HTERT RPE-1 (cell line): ENCODE results near the gene PC.

Experiments
- in situ Hi-C: fragments of 300-500 bp; cut with MboI; formaldehyde crosslinking; loops from 4 replicates; pipeline ENCODE4 v1.14.3; 2020; ENCODE audit warnings: low sequenced_read_pairs

The PC gene

DNA sequence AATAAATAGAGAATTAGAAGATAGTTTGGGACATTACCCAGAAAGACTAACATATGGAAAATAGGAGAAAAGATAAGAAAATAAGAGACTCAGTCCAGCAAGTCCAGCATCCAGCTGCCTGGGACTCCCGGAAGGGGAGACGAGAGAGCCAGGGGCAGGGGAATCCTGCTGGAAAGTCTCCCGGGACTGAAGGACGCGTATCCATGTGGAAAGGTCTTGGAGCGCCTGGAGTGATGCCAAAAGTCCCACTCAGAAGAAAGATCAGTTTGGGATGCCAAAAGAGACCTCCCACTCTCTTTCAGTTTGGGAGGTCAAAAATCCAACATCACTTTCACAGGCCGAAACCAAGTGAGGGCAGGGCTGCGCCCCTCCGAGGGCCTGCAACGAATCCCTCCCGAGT, 70.7 kb downstream of the PC start:
- in situ Hi-C loops, result no loop called here

DNA sequence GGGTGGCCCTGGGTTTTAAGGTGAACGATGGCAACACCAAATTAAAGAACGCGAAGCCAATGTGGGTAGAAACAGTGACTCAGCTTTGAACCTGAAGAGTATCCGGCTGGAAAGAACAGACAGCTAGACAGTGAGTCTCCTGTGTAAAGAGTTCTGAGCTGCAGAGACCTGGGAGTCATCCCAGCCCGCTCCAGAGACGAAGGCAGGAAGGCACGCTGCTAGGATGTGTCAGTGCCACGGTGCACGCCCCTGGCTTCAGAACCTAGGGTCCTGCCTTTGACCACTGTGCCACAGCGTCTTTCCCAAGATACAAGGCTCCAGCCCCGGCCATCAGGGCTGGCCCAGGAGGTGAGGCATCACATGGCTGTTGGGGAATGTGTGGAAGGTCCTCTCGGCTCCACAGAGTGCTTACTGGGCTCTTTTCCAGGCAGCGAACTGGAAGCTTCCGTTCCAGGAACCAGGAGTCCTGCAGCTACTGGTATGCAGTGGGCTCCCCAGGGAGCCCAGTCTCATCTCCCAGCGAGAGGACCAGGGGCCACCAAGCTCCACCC, 71.4 kb downstream of the PC start:
- in situ Hi-C loops, result no loop called here

DNA sequence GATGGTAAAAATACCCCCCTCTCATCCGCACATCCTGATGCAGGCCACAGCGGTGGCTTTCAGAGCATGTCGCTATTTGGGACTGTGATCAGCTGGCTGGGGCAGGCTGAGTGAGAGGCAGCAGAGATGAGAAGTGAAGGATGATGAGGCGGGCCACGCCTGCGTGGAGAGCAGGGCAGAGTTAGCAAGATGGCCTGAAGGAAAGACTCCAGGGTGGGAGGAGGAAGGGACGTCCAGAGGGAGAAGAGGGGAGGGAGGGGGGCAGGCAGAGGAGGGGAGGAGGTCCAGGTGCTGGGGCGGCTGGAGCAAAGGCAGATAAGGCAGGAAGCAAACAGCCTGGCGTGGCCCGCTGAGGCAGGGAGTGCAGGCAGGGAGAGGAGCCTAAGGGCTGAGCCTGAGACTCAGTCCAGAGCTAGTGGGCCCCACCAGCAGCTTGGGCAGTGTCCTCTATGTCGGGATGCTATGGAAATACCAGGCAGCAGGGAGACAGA, 72.2 kb downstream of the PC start:
- in situ Hi-C loops, result no loop called here

DNA sequence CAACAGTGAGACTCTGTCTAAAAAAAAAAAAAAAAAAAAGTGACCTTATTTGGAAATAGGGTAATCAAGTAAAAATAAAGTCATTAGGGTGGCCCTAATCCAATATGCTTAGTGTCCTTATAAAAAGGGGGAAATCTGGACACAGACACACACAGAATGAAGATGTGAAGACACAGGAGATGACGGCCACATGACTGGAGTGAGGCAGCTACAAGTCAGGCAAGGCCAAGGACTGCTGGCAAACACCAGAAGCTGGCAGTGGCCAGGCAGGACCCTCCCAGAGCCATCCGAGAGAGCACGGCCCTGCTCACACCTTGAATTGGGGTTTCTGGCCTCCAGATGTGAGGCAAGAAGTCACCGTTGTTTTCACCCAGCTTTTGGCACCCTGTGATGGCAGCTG, 72.7 kb downstream of the PC start:
- in situ Hi-C loops, result no loop called here

DNA sequence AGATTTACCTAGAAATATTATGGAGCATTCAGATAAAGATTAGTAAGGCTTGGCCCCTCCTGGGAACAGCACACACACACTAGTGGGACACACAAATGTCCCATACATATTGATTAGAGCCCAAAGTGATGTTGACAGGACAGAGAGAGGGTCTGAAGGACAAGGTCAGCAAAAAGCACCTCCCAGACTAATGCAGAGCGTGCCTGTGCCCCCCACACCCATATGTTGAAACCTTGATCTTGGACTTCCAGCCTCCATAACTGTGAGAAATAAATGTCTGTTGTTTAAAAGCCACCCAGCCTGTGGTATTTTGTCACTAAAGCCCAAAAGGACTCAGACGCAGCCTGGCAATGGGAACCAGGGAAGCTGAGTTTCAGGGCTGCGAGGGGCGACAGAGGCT, 73.7 kb downstream of the PC start:
- in situ Hi-C loops, result no loop called here

DNA sequence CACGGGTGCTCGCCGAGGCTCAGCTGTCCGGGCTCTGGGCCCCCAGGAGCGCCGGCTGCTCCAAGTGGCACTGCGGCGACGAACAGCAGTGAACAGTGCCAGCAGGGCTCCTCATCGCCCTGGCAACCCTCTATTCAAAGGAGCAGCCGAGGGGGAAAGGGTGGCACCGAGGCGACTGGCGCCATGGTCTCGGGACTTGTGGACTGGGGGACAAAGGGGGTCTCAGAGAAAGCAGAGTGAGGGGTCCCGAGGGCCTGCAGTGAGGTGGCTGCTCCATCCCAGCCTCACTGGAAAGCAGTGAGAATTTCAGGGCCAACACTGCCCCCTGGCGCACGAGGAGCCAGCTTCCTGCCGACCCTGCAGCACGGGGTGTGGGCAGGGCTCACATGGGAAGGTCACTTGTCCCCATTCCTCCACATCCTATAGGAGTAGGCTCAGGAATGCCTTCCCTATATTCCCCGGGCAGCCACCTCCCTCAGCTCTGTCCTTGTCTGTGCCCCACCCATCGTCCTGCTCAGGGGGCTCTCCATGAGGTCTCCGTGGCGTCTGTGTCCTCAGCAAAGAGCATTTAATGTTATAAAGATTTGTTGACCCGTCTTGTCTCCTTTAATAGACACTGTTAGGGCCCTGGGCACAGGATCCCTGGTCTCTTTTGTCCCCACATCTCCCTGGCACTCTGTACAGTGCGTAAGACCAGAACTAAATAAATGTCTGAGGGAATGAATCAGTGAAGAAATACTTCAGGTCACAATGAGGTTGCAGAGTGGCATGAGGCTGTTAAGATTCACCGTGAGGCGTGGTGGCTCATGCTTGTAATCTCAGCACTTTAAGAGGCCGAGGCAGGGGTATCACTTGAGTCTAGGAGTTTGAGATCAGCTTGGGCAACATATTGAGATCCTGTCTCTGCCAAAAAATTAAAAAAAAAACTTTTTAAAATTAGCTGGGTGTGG, 74.9 kb downstream of the PC start:
- in situ Hi-C loops, result no loop called here

DNA sequence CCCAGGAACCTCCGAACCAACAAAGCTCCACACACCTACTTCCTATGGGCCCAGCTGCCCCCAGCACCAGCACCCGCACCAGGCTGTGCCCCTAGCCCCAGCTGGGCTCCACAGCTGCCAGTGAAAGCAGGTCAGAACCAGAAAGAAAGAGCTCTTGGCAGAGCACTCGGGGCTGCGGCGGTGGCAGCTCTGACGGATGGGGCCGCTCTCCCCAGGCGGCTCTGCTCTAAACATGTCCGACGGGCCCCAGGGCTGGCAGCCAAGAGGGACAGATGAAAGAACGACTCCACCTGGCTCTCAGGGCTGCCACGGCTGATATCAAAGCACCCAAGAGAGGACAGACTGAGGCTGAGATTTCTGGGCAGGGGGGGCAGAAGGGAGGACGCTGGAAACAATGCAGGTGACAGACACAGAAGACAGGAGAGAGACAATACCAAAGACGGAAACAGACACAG, 75.6 kb downstream of the PC start:
- in situ Hi-C loops, result no loop called here

DNA sequence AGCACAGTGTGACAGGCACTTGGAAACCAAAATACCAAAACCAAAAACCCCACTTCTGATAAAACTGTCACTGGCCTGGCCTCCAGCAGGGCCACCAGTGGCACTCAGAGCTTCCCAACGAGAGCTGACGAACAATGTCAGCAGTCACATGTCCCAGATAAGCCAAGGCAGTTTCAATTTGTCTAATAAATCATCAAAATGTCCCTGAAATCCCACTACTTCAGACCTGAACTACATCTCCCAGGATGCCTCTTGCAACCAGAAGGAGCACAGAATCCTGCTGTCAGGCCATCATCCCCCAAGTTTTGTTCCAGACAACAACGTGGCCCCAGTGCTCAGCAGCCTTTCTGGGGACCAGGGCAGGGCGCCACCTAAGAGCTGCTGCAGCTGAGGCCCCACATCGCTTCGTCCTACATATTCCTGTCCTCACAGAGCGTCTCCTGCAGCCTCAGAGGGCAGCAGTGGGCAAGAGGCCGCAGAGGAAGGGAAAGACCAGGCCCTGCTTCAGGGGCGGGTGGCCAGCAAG, 76.2 kb downstream of the PC start:
- in situ Hi-C loops, result no loop called here

DNA sequence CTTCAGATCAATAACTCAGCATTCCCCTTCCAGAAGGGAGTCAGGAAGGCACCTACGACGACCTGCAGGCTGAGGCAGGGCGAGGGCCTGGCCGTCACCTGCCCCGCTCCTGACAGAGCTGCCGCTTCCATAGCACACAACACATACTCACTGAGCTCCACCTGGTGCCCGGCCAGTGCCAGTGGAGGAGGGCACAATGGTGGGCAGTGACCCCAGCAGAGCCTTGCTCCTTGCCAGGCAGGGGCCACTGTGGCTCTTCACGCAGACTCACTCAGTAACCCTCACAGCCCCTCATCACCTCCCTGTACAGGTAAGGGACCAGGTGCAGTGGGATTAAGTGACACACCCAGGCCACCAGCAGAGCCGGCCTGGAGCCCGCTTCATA, 76.7 kb downstream of the PC start:
- in situ Hi-C loops, result no loop called here

DNA sequence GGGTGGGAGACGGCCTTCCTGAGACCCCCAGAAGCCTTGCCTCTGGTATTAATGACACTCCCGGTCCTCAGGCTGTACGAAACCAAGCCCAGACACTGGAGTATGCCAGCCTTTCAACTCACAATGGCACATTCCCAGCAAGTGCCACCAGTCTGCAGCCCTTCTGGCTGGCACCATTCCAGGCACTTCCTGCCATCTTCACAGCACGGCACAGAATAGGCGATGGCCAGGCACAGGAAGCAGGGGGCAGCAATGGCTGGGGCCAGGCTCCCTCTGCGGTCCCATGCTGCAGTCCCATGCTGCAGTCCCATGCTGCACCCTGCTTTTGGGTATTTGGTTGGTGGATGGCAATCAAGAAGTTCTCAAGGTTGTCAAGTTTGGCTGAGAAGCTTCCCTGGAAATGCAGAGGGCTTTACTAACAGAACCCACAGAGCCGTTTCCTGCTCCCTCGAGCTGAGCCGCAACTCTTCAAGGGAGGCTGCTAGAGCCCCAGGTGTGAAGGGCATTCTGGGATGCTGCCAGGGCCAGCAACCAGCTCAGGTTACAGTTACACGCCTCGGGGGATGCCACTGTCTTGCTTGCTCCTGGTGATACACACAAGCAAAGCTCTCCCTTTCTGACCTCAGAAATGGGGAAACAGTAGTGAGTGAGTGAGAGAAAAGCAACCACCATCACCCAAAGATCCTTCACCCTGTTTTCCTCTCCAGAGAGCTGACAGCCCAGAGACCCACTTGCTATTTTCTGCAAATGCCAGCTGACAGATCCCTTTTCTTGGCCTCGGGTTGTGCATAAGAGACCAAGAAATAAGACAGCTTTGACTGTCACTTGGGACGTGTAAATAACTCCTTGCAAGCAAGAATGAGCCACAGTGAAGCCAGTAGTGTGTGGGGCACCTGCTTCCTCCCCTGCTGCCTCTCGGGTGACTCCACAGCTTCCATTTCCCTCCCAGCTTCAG, 77.4 kb downstream of the PC start:
- in situ Hi-C loops, result no loop called here

DNA sequence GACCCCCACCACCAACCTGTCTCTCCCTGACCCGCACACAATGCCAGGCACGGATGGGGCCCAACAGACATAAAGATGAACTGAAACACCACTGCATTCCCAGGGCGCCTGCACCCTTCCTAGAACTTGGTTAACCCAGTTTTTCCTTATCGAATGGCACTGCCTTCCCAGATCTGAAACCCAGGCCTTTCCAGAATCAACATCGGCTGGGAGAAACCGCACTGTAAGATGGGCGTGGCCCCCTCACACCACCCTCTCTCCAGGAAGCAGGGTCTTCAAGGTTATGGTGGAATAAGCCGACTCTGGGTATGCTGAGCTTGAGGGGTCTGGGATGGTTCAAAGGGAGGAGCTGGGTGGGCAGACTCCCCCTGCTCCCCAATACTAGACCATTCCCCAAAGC, 78.2 kb downstream of the PC start:
- in situ Hi-C loops, result no loop called here

DNA sequence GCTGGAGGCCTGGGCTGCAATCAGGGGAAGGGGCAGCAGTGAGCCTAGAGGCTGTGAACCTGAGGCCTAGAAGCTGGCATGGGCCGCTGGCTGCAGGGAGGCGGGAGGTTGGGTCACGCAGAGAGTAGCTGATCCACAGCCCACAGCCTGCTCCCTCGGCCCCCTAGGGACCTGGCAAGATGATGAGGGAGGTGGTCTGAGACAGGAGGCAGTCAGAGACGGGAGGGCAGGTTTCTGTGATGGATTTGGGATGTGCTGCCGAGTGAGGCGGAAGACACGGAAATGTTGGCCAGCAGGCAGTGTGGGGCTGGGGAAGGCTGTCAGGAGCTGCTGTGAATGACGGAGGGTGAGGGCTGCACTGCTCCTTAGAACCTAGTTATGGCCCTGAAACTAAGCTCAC, 78.6 kb downstream of the PC start:
- in situ Hi-C loops, result no loop called here

DNA sequence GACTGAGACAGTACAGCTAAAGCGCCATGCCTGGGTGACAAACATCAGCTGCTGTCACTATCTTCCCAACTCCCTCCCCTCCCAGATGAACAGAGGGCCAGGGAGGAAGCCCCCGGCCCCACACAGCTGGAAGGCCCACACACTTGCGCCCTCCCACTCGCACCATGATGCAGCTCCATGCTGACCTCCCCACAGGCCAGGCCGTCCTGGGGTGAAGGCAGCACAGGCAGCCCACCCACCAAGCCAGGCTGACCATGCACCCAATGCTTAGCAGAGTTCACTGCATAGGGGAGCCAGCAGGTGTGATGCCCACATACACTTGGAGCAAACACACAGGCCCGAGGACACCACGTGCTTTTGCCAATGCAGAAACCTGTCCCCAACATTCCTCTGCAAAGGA, 79.2 kb downstream of the PC start:
- in situ Hi-C loops, result no loop called here

DNA sequence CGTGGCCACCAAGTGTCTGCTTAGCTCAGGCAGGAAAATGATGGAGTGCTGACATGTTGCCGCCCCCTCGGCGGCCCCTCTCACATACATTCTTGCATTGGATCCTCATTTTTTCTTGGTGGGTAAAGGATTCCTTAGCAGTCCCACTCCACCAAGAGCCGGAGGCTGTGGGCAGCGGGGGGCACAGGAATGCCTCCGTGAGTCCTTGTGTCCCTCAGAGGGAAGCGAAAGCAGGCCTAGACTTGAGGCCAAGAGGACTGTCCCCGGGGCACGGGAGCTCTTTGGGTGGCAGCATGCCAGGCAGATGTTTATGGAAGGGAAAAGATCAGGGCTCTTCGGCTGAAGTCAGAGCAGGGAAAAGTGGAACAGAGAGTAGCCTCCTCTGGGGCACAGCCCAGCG, 79.7 kb downstream of the PC start:
- in situ Hi-C loops, result no loop called here

DNA sequence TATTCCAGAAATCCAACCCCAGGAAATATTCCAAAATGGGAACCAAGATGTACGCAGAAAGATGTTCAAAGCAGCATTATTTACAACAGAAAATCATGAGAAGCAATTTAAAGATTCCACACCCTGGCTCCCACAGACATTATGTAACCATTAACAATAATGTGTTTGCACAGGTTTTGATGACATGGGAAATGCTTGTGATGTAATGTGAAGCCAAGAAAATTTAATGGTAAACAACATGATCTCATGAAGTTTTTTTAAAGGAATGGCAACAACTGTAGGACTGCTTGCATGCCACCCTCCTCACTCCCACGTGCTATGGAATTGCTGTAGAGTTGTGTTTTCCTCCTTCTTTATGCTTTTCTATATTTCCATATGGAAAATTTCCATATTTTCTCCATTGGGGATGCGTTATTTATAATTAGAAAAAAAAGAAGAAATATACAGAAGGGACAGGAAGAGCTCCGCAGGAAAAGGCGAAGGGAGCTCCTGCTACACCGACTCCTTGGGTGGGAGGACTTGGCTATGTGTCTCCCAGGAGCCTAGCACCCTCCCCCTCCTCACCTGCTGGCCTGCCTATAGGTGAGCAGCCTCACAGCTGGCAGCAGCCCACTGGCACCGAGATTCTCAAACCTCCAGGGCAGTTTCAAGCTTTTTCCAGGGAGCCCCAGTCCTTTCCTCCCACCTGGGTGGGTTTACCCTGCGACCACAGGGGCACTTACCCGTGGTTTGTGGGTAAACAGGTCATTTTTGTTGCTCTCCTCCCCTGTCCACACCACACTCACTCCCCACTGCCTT, 80.4 kb downstream of the PC start:
- in situ Hi-C loops, result no loop called here

DNA sequence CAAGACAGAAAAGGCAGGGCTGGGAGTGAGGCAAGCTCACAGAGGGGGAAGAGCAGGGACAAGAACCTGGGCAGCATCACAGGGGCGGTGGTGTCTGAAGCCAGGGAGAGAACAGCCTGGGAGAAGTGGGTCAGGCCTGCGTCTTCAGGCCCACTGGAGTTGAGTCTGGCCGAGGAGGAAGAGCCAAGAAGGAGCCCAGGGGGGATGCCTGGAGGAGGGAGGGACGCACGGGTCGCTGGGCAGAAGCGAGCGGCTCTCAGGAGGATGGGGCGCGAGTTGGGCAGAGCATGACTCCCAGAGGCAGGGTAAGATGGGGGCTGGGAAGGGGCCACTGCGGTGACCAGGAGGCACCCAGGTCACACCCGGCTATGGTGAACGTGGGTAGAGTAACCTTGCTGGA, 82.8 kb downstream of the PC start:
- in situ Hi-C loops, result no loop called here

DNA sequence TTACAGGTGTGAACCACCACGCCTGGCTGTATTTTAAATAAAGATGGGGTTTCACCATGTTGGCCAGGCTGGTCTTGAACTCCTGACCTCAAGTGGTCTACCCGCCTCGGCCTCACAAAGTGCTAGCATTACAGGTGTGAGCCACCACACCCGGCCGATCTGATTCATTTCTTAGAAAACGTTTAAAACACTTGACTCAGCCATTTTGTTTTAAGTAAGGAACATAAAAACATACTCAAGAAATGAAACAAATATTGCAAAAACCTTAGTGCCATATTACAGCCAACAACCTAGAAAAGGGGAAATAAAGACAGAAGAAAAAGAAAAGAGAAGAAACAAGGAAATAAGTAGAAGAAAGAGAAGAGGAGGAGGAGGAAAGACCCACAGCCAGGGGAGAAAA, 84.0 kb downstream of the PC start:
- in situ Hi-C loops, result no loop called here

DNA sequence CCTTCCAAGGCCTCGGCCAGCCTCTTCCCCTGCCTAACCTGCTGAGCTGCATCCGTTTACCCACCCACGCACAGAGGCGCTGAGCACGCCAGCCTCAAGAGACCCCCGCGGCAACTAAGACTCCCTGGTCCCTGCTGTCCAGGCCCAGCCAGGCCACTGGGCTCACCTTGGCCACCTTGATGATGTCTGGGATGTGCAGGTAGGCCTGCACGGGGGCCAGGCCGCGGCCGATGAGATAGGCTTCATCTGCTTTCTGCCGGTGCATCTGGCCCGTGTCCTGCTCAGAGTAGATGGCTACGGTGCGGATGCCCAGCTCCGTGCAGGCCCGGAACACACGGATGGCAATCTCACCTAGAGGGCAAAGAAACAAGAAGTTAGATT, 86.7 kb downstream of the PC start:
- in situ Hi-C loops, result no loop called here

DNA sequence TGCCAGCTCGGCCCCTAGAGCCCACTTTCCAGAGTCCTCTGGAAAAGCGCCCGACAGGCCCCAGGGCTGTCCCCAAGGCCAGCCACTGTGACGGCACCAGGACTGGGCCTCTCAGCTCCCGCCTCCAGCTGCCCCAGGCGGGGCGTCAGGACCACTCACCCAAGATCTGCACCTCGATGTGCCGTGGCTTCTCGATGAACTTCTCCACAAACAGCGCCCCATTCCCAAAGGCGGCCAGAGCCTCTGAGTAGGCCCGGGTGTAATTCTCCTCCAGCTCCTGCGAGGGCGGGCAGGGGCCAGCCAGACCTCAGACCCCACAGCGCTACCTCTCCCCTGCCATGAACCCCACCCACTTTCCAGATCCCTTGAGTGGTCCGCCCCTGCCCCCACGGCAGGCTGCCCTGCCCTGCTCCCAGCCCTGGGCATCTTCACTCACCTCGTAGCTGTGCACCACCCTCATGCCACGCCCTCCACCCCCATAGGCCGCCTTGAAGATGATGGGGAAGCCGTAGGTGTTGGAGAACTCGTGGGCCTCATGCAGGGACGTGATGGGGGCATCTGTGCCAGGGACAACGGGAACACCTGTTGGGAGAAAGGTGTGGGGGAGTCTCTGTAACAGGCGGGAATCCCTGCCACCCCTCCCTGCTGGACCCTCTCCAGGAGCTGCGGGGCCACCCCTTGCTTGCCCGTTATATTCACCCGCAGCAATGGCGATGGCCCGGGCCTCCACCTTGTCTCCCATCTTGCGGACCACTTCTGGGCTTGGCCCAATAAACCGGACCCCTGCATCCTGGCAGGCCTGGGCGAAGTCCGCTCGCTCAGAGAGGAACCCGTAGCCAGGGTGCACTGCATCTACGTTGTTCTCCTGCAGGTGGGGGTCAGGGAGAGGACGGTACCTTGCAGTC, 87.3 kb downstream of the PC start:
- in situ Hi-C loops, result no loop called here
